Amniotic epithelial cell (primary cell): ENCODE results near the gene GNPTAB.

Experiments used
- DNase-seq: peaks from one replicate; pipeline ENCODE4 v3.0.0-alpha.2; 2010; ENCODE audit warnings: low read depth

GNPTAB gene

GRCh38 chr12:101804409-101804808 is 26.4 kb downstream of the GNPTAB start:
- DNase-seq = no peak

GRCh38 chr12:101803978-101804377 is 26.8 kb downstream of the GNPTAB start:
- DNase-seq = no peak

- no peak for DNase-seq
Measured at GRCh38 chr12:101802486-101802885, 28.3 kb downstream of the GNPTAB start.

- DNase-seq = no peak
Measured at GRCh38 chr12:101799774-101800173, 31.0 kb downstream of the GNPTAB start.

- no peak for DNase-seq
Measured at GRCh38 chr12:101795786-101796185, 35.0 kb downstream of the GNPTAB start.

GRCh38 chr12:101795013-101795412 is 35.7 kb downstream of the GNPTAB start:
- no peak for DNase-seq

- DNase-seq = peak; percentile 37
Measured at GRCh38 chr12:101794574-101794973, 36.2 kb downstream of the GNPTAB start.

GRCh38 chr12:101793401-101793800 is 37.4 kb downstream of the GNPTAB start:
- peak; percentile 96 for DNase-seq

- peak; percentile 47 for DNase-seq
Measured at GRCh38 chr12:101792046-101792931, 38.5 kb downstream of the GNPTAB start.

GRCh38 chr12:101789171-101789570 is 41.6 kb downstream of the GNPTAB start:
- DNase-seq = no peak

GRCh38 chr12:101785671-101786070 is 45.1 kb downstream of the GNPTAB start:
- DNase-seq = no peak

GRCh38 chr12:101784376-101784775 is 46.4 kb downstream of the GNPTAB start:
- no peak for DNase-seq

GRCh38 chr12:101783838-101784237 is 46.9 kb downstream of the GNPTAB start:
- DNase-seq = no peak

- DNase-seq = no peak
Measured at GRCh38 chr12:101783150-101783549, 47.6 kb downstream of the GNPTAB start.

GRCh38 chr12:101782273-101782731 is 48.5 kb downstream of the GNPTAB start:
- peak; percentile 92 for DNase-seq

- DNase-seq = peak; percentile 46
Measured at GRCh38 chr12:101781834-101782233, 48.9 kb downstream of the GNPTAB start.

- DNase-seq = no peak
Measured at GRCh38 chr12:101780599-101780998, 50.2 kb downstream of the GNPTAB start.

- DNase-seq = no peak
Measured at GRCh38 chr12:101779626-101780025, 51.1 kb downstream of the GNPTAB start.

GRCh38 chr12:101779200-101779599 is 51.6 kb downstream of the GNPTAB start:
- DNase-seq = no peak

- DNase-seq = no peak
Measured at GRCh38 chr12:101777978-101778377, 52.8 kb downstream of the GNPTAB start.

GRCh38 chr12:101777485-101777884 is 53.3 kb downstream of the GNPTAB start:
- no peak for DNase-seq

GRCh38 chr12:101775816-101776215 is 54.9 kb downstream of the GNPTAB start:
- no peak for DNase-seq

GRCh38 chr12:101773650-101774162 is 57.1 kb downstream of the GNPTAB start:
- DNase-seq = peak; percentile 65
